Tibial artery (tissue), 4 donors: ENCODE data around the gene ATP6V0A4.

Experiments
- DNase-seq, 2 donors: peaks; one replicate each; pipeline ENCODE4 v3.0.0-alpha.2; 2019
- H3K27ac ChIP-seq, 2 donors: fragments of 200-600 bp; sonication (generic) in 1 of 2; 1 replicate in 1 of 2; 2 replicates in 1 of 2; pipeline ENCODE4 v1.5.1; 2018 to 2019; ENCODE audit warnings: mild to moderate bottlenecking in 1 of 2
- H3K27me3 ChIP-seq, 2 donors: fragments of 200-600 bp; sonication (generic) in 1 of 2; one replicate each; pipeline versions ENCODE4 v1.5.1 to v1.6.0; 2016 to 2019
- H3K36me3 ChIP-seq, 3 donors: fragments of 200-600 bp; sonication (generic) in 2 of 3; one replicate each; pipeline ENCODE4 v1.5.1; 2016 to 2019; ENCODE audit warnings: mild to moderate bottlenecking in 2 of 3
- H3K4me1 ChIP-seq, 4 donors: fragments of 200-600 bp; sonication (generic) in 2 of 4; 1 replicate in 3 of 4; 2 replicates in 1 of 4; pipeline ENCODE4 v1.5.1; 2016 to 2019
- H3K4me3 ChIP-seq, 2 donors: fragments of 200-600 bp; sonication (generic) in 1 of 2; 1 replicate in 1 of 2; 2 replicates in 1 of 2; pipeline ENCODE4 v1.5.1; 2018 to 2019; ENCODE audit warnings: mild to moderate bottlenecking in 2 of 2
- H3K9me3 ChIP-seq, 3 donors: fragments of 200-600 bp; sonication (generic) in 1 of 3; one replicate each; pipeline ENCODE4 v1.5.1; 2016 to 2019
- CTCF ChIP-seq, 2 experiments: fragments of 200-600 bp in 1 of 2; fragments of 450-650 bp in 1 of 2; IDR thresholded peaks; one replicate each; pipeline ENCODE4 v1.5.1; 2017 to 2019; ENCODE audit warnings: antibody characterized with exemption in 2 of 2, mild to moderate bottlenecking in 1 of 2, moderate library complexity in 1 of 2
- intact Hi-C: fragments of 100-400 bp; cut with DNase I; formaldehyde crosslinking; loops from one replicate; pipeline ENCODE4 v1.15.0; 2023; ENCODE audit warnings: low total_unique reads

ATP6V0A4 gene

GRCh38 chr7:138750473-138750872 lies 47.5 kb downstream of the ATP6V0A4 start:
- Histone ChIP-seq H3K4me1 (no peaks in the 10 kb centered on the region), H3K36me3 (no peaks in the 10 kb centered on the region), H3K9me3 (no peaks in the 10 kb centered on the region), H3K27ac (no peak overlapping the region), H3K27me3 (peaks cover 0 to 9% of the 10 kb centered on the region in 2 donors), H3K4me3 (no peak overlapping the region)
- DNase-seq, result no peak
- TF ChIP-seq CTCF (IDR thresholded peaks at IDR 0.05), result no peak
- intact Hi-C loops, result no loop called here

- no peaks in the 10 kb centered on the region for H3K4me1 ChIP-seq
- intact Hi-C loops, result no loop called here
- no peak for DNase-seq
- H3K27me3 ChIP-seq, result peaks cover 0 to 9% of the 10 kb centered on the region in 2 donors
- H3K36me3 ChIP-seq, result no peaks in the 10 kb centered on the region
- TF ChIP-seq CTCF (IDR thresholded peaks at IDR 0.05), result no peak
- H3K4me3 ChIP-seq, result no peak overlapping the region
- no peaks in the 10 kb centered on the region for H3K9me3 ChIP-seq
- H3K27ac ChIP-seq, result no peak overlapping the region
These were observed 48.0 kb downstream of the ATP6V0A4 start for GRCh38 chr7:138749960-138750359.

GRCh38 chr7:138748666-138749065 lies 49.3 kb downstream of the ATP6V0A4 start:
- no peak overlapping the region for H3K4me3 ChIP-seq
- no peaks in the 10 kb centered on the region for H3K36me3 ChIP-seq
- no peak for DNase-seq
- H3K27me3 ChIP-seq, result peaks cover 0 to 9% of the 10 kb centered on the region in 2 donors
- no peak overlapping the region for H3K27ac ChIP-seq
- intact Hi-C loops, result no loop called here
- no peaks in the 10 kb centered on the region for H3K4me1 ChIP-seq
- no peaks in the 10 kb centered on the region for H3K9me3 ChIP-seq
- TF ChIP-seq CTCF (IDR thresholded peaks at IDR 0.05), result no peak

GRCh38 chr7:138746073-138746472 lies 51.9 kb downstream of the ATP6V0A4 start:
- H3K27me3 ChIP-seq, result peaks cover 0 to 1% of the 10 kb centered on the region in 2 donors
- no peak overlapping the region for H3K4me3 ChIP-seq
- TF ChIP-seq CTCF (IDR thresholded peaks at IDR 0.05), result no peak
- intact Hi-C loops, result no loop called here
- no peak overlapping the region for H3K27ac ChIP-seq
- no peaks in the 10 kb centered on the region for H3K4me1 ChIP-seq
- no peaks in the 10 kb centered on the region for H3K9me3 ChIP-seq
- DNase-seq, result no peak
- H3K36me3 ChIP-seq, result no peaks in the 10 kb centered on the region

- Histone ChIP-seq H3K36me3 (no peaks in the 10 kb centered on the region), H3K9me3 (no peaks in the 10 kb centered on the region), H3K27ac (no peak overlapping the region), H3K4me3 (no peak overlapping the region), H3K27me3 (no peaks in the 10 kb centered on the region), H3K4me1 (no peaks in the 10 kb centered on the region)
- no peak for DNase-seq
- no peak for TF ChIP-seq CTCF (IDR thresholded peaks at IDR 0.05)
- intact Hi-C loops, result no loop called here
These were observed 52.8 kb downstream of the ATP6V0A4 start for GRCh38 chr7:138745189-138745588.

- intact Hi-C loops, result no loop called here
- Histone ChIP-seq H3K9me3 (no peaks in the 10 kb centered on the region), H3K27ac (no peak overlapping the region), H3K4me1 (no peaks in the 10 kb centered on the region), H3K4me3 (no peak overlapping the region), H3K36me3 (no peaks in the 10 kb centered on the region), H3K27me3 (no peaks in the 10 kb centered on the region)
- no peak for DNase-seq
- TF ChIP-seq CTCF (IDR thresholded peaks at IDR 0.05), result no peak
These were observed 56.6 kb downstream of the ATP6V0A4 start for GRCh38 chr7:138741453-138741735.
